AG09309 (cell line): ENCODE data around the gene ZNF213.

Experiments
- DNase-seq: peaks from one replicate; pipeline ENCODE4 v3.0.0-alpha.2; 2010; ENCODE audit warnings: low read depth
- H3K4me3 ChIP-seq: 2 replicates; pipeline ENCODE4 v1.5.1; 2011; ENCODE audit warnings: mild to moderate bottlenecking, low read depth, low read length, moderate library complexity; ENCODE audit not compliant: control insufficient read depth
- CTCF ChIP-seq: IDR thresholded peaks from 2 replicates; pipeline ENCODE4 v1.5.1; 2011; ENCODE audit warnings: mild to moderate bottlenecking, low read depth, low read length, inconsistent platforms; ENCODE audit not compliant: insufficient read depth, control insufficient read depth; ENCODE audit errors: missing control alignments

Gene ZNF213

GRCh38 chr16:3171181-3171854 lies 36.5 kb downstream of the ZNF213 start:
- DNase-seq, result no peak
- TF ChIP-seq CTCF, result no peak
- no peak overlapping the region; the same call in 1 of the 2 replicates for H3K4me3 ChIP-seq

GRCh38 chr16:3171855-3172593 lies 37.2 kb downstream of the ZNF213 start:
- H3K4me3 ChIP-seq, result no peak overlapping the region
- no peak for TF ChIP-seq CTCF
- DNase-seq, result no peak

DNA sequence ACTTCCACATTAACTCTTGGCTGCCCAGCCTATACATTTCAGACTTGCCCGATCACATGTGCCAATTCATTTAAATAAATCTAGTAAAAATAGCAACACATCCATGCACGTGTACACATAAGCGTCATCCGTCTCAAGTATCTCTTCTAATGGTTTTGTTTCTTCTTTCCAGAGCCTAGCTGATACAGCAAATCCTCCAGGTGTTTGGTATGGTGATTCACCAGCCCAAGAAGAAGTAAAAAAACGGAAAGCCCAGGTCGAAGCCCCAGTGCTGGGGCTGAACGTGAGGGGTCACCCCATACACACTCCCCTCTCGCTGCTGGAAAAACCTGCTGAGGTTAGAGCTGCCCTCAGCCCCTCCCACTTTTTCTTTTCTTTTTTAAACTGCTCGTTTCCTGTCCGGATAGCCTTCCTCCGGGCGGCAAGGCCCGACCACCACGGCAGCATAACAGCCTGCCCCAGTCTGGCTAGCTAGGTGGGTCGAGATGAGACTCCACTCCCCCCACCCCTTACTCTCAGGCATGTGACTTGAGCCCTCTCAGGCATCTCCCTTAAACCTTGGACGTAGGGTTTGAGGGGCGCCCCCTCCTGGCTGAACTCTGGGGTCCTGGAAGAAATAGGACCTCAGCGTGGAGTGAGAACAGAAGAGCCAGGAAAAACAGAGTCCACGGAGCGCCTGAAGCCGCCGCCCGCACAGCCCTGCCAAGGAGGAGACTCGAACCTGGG lies 39.2 kb downstream of the ZNF213 start:
- TF ChIP-seq CTCF, result peak; percentile 31
- H3K4me3 ChIP-seq, result no peak overlapping the region
- DNase-seq, result no peak

DNA sequence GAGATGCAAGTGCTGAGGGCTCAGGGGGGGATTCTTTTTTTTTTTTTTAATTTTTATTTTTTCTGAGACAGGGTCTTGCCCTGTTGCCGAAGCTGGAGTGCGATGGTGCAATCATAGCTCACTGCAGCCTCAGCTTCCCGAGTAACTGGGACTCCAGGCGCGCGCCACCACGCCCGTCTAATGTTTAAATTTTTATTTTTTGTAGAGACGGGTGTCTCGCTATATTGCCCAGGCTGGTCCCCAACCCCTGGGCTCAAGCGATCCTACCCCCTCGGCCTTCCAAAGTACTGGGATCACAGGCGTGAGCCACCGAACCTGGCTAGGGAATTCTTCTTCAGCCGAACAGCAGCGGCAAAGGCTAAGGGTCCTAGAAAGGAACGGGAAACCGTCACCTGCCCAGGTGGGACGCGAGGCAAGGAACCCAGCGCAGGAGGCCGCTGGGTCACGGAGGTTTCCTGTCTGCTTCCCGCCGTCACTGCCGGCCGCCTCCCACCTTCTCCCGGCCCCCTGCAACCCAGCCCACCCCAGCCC lies 39.9 kb downstream of the ZNF213 start:
- TF ChIP-seq CTCF, result no peak
- H3K4me3 ChIP-seq, result no peak overlapping the region
- DNase-seq, result no peak

DNA sequence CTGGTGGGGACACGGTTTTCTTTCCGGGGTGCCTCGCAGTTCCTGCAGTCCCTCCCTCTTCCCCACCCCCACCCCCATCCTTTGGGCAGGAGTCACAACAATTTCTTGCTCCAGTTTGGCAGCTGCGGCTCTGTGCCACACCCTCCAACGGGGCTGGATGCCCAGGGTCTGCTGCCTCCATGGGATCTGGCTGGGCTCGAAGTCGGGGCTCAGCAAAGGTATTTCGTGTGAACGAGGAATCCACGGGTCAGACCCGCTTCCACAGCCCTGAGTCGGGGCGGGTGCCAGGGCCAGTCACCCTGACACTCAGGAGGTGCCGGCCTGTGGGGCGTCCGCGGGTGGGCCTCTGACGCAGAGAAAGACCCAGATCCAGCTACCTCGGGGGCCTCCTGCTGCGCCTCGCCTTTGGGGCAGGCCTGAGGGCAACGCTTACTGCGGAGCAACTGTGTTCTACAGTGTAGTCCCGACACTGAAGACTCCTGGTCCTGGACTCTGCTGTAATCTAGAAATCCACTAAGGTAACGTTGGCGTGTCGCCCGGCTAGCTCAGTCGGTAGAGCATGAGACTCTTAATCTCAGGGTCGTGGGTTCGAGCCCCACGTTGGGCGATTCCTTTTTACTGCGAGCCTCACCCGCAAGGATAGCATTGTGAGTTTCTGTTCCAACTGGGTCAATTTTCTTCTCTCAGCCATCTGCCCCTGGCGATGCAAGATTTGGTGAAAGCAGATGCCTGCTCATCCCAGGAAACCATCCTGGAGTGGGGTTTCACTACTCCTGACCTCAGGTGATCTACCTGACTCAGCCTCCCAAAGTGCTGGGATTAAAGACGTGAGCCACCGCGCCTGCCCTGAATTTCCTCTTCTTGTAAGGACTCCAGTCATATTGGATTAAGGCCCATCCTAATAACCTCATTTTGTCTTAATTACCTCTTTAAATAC lies 40.6 kb downstream of the ZNF213 start:
- no peak for DNase-seq
- no peak for TF ChIP-seq CTCF
- no peak overlapping the region for H3K4me3 ChIP-seq

DNA sequence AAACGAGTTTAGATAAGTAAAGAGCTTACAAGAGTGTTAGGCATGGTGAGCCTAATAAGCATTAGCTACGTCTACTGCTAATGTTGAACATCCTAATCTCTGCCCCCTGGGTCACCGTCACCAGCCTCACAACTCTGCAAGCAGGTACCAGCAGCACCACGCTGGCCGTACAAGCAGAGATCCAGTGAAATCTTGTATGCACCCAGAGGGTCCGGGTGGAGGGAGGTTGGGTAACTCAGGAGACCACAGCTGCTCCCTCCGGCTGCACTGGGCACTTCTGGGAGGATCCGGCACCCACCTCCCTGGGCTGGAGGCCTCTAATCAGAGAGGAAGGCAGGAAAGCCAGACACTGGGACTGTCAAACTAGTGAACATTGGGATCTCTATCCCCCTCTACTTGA lies 44.8 kb downstream of the ZNF213 start:
- DNase-seq, result no peak
- TF ChIP-seq CTCF, result no peak
- H3K4me3 ChIP-seq, result no peak overlapping the region
